K562 (cell line): Measurements from ENCODE around the gene CGNL1. TPM values are rescaled to one million over a fixed set of nuclear protein-coding genes. Genes with fewer than 3 reads are reported as not detected.

Experiments used
- ATAC-seq: fragments of 200-7000 bp; cut with Tn5 transposase; 3 replicates; pipeline ENCODE4 v1.9.1; 2020; ENCODE audit warnings: moderate library complexity
- BruUV-seq: library from RNA; stranded (reverse); fragments of 400-500 nt; replicated peaks from 2 replicates; lab custom pipeline; 2021; lab: Mats Ljungman, UMichigan
- CTCF ChIA-PET: fragments of 300-600 bp; formaldehyde crosslinking; extraction: SDS; loops from one replicate; lab custom pipeline; 2021; ENCODE audit warnings: low intra/inter-chr PET ratio; lab: Yijun Ruan, JAX
- POLR2A ChIA-PET: fragments of 300-600, 350-650 bp; sonication (Branson Sonifier 250); formaldehyde crosslinking; extraction: SDS; loops from one replicate; lab custom pipeline; 2021; ENCODE audit warnings: antibody characterized with exemption, inconsistent platforms; lab: Yijun Ruan, JAX
- DNase-seq, 4 experiments: peaks; one replicate each; pipeline versions ENCODE4 v3.0.0 to v3.0.0-alpha.2; 2011 to 2018; ENCODE audit warnings: low spot score in 3 of 4, mixed read lengths in 3 of 4; ENCODE audit errors: extremely low read depth in 1 of 4
- FAIRE-seq: peaks from 2 replicates; lab custom pipeline; 2011; peaks lifted over from hg19 to GRCh38; lab: Jason Lieb, UNC
- H2AFZ ChIP-seq: 2 replicates; pipeline ENCODE4 v1.6.0; 2011; ENCODE audit warnings: low read depth, low read length, control low read depth, inconsistent platforms
- H3K27ac ChIP-seq: fragments of 200-600 bp; 3 replicates; pipeline ENCODE4 v1.8.0; 2011; ENCODE audit warnings: low read depth, mild to moderate bottlenecking, control low read depth, inconsistent platforms, low read length, moderate library complexity, mixed read lengths; ENCODE audit errors: extremely low read depth
- H3K27me3 ChIP-seq, 2 experiments: fragments of 300-600 bp in 1 of 2; 2 replicates in 1 of 2; 3 replicates in 1 of 2; pipeline versions ENCODE4 v1.6.0 to v1.8.0; 2011; ENCODE audit warnings: inconsistent platforms in 2 of 2, low read length in 2 of 2, mild to moderate bottlenecking in 1 of 2, mixed read lengths in 1 of 2, moderate library complexity in 1 of 2; ENCODE audit not compliant: control insufficient read depth in 2 of 2, insufficient read depth in 2 of 2
- H3K36me3 ChIP-seq: fragments of 300-600 bp; 3 replicates; pipeline ENCODE4 v1.8.0; 2011; ENCODE audit warnings: mild to moderate bottlenecking, low read length, inconsistent platforms; ENCODE audit not compliant: control insufficient read depth, insufficient read depth
- H3K4me1 ChIP-seq, 2 experiments: fragments of 200-600 bp in 1 of 2; replicated peaks in 1 of 2; 2 replicates in 1 of 2; 3 replicates in 1 of 2; pipeline versions ENCODE4 v1.5.1 to v1.8.0; 2011; ENCODE audit warnings: inconsistent platforms in 2 of 2, low read length in 2 of 2, mild to moderate bottlenecking in 1 of 2, mixed read lengths in 1 of 2, moderate library complexity in 1 of 2; ENCODE audit not compliant: control insufficient read depth in 2 of 2, insufficient read depth in 2 of 2
- H3K4me2 ChIP-seq: 2 replicates; pipeline ENCODE4 v1.6.1; 2011; ENCODE audit warnings: low read length, control low read depth, inconsistent platforms, mixed read lengths; ENCODE audit not compliant: insufficient read depth
- H3K4me3 ChIP-seq: fragments of 200-600 bp; sonication (generic), shearing (Covaris generic); 2 replicates; pipeline ENCODE4 v1.5.1; 2016; ENCODE audit warnings: control low read depth, inconsistent platforms
- H3K79me2 ChIP-seq: fragments of 200-600 bp; 3 replicates; pipeline ENCODE4 v1.8.0; 2011; ENCODE audit warnings: low read length, inconsistent platforms; ENCODE audit not compliant: control insufficient read depth, insufficient read depth
- H3K9ac ChIP-seq, 2 experiments: 2 replicates each; pipeline versions ENCODE4 v1.6.0 to v1.6.1; 2011; ENCODE audit warnings: low read depth in 2 of 2, low read length in 2 of 2, control low read depth in 1 of 2, inconsistent platforms in 1 of 2, mild to moderate bottlenecking in 1 of 2, mixed read lengths in 1 of 2; ENCODE audit not compliant: insufficient read depth in 1 of 2
- H3K9me1 ChIP-seq: one replicate; pipeline ENCODE4 v1.6.0; 2011; ENCODE audit warnings: inconsistent platforms, mild to moderate bottlenecking, low read length, moderate library complexity; ENCODE audit not compliant: control insufficient read depth, insufficient read depth
- H3K9me3 ChIP-seq: replicated peaks from 2 replicates; pipeline ENCODE4 v1.5.1; 2011; ENCODE audit warnings: low read depth, low read length, inconsistent platforms; ENCODE audit not compliant: control insufficient read depth, insufficient read depth
- H4K20me1 ChIP-seq: replicated peaks from 2 replicates; pipeline ENCODE4 v1.6.1; 2011; ENCODE audit warnings: low read length, inconsistent platforms, mixed read lengths; ENCODE audit not compliant: control insufficient read depth, insufficient read depth
- ESRRA ChIP-seq: fragments of 450-650 bp; IDR thresholded peaks from 2 replicates; pipeline ENCODE4 v1.6.1; 2014; ENCODE audit warnings: low read depth, mild to moderate bottlenecking, moderate library complexity, borderline replicate concordance
- HES1 ChIP-seq: fragments of 450-650 bp; IDR thresholded peaks from 2 replicates; pipeline ENCODE4 v1.6.1; 2016; ENCODE audit warnings: low read depth, mild to moderate bottlenecking, moderate library complexity
- MAFK ChIP-seq: IDR thresholded peaks from 2 replicates; pipeline ENCODE4 v1.6.1; 2011; ENCODE audit warnings: low read length, improper control_type of control experiment
- NR2F6 ChIP-seq: fragments of 450-650 bp; formaldehyde crosslinking; IDR thresholded peaks from 2 replicates; pipeline ENCODE4 v1.4.0; 2020; ENCODE audit warnings: mild to moderate bottlenecking
- WGBS: fragments of 100-300 bp; shearing (Covaris generic); methylation state at CpG from one replicate; pipeline ENCODE4 v1.1.6; 2016; ENCODE audit warnings: low coverage, mixed read lengths; ENCODE audit not compliant: insufficient coverage; ENCODE audit errors: missing lambda C conversion rate; 5-methylcytosine and 5-hydroxymethylcytosine counted together
- in situ Hi-C: fragments of 300-500 bp; cut with MboI; formaldehyde crosslinking; loops from 4 replicates; pipeline ENCODE4 v1.15.0; 2018; ENCODE audit warnings: inconsistent platforms, mixed read lengths
- intact Hi-C: fragments of 100-400 bp; cut with micrococcal nuclease; formaldehyde crosslinking; loops from 2 replicates; pipeline ENCODE4 v1.14.2; 2022
- polyA plus RNA-seq, 8 experiments: library from polyadenylated mRNA; depleted of rRNA in 4 of 8; stranded (reverse) in 5 of 8; unstranded in 3 of 8; fragments of >200 nt; fragmentation: Nextera tagmentation in 2 of 8; fragmentation: Illumina TruSeq in 1 of 8; extraction: Ambion mirVana in 2 of 8; extraction: Trizol in 1 of 8; gene quantifications; 2 replicates each; pipeline versions ENCODE4 v1.2.1 to v1.2.3, GENCODE V29; 2011 to 2014; ENCODE audit warnings: inconsistent platforms in 1 of 8, missing spikeins in 1 of 8
- total RNA-seq, 7 experiments: library from RNA; depleted of rRNA in 6 of 7; stranded (reverse); fragments of >200 nt in 6 of 7; fragmentation: Illumina TruSeq in 2 of 7; extraction: Trizol in 2 of 7; gene quantifications; 2 replicates each; pipeline versions ENCODE4 v1.2.1 to v1.2.3, GENCODE V29; 2011 to 2021; ENCODE audit warnings: low replicate concordance in 1 of 7

Gene CGNL1
- total and polyA plus RNA-seq, 9 of the 15 experiments (the other 6 are each of a cell fraction or from before 2014, with no cell fraction given) = 0.01 to 0.07 TPM; not detected in 7

- intact Hi-C loops (no loop called here), in situ Hi-C loops (no loop called here)
- no peaks in the 10 kb centered on the region for H3K9me1 ChIP-seq
- peaks cover 18 to 21% of the 10 kb centered on the region in 2 experiments for H3K27me3 ChIP-seq
- no peak overlapping the region for H2AFZ ChIP-seq
- no peak overlapping the region for H3K27ac ChIP-seq
- H3K9me3 ChIP-seq = no peaks in the 10 kb centered on the region
- TF ChIP-seq HES1 = peak; percentile 58; the same call in 1 of the 2 replicates
- TF ChIP-seq ESRRA = peak; percentile 27; the same call in 1 of the 2 replicates
- no peak for TF ChIP-seq NR2F6 (CRISPR knock-in tag)
- TF ChIP-seq, all 486 proteins: peak for 2
- FAIRE-seq = no peak
- no peak for DNase-seq
- 3% methylated on average over 2 of the region's 2 CpGs for WGBS
- H4K20me1 ChIP-seq = no peaks in the 10 kb centered on the region
- H3K9ac ChIP-seq = no peak overlapping the region
- H3K4me2 ChIP-seq = no peak overlapping the region
- no peaks in the 10 kb centered on the region for H3K4me1 ChIP-seq
- ATAC-seq = no peak
- no peaks in the 10 kb centered on the region for H3K36me3 ChIP-seq
- CTCF ChIA-PET = no interaction called here
- POLR2A ChIA-PET = no interaction called here
- no peaks in the 10 kb centered on the region for H3K79me2 ChIP-seq
- no peak overlapping the region for H3K4me3 ChIP-seq
- BruUV-seq = no TSS peak
Measured at GRCh38 chr15:57358571-57358970, 17.7 kb upstream of the CGNL1 start.

- H4K20me1 ChIP-seq = no peaks in the 10 kb centered on the region
- intact Hi-C loops (no loop called here), in situ Hi-C loops (no loop called here)
- H3K27ac ChIP-seq = no peak overlapping the region
- 50% methylated on average over 1 of the region's 1 CpG for WGBS
- H3K4me2 ChIP-seq = no peak overlapping the region
- no peak overlapping the region for H2AFZ ChIP-seq
- DNase-seq (no peak), FAIRE-seq (no peak), ATAC-seq (no peak)
- H3K27me3 ChIP-seq = peaks cover 5 to 7% of the 10 kb centered on the region in 2 experiments; a peak in 4 of 5 replicates
- no peaks in the 10 kb centered on the region for H3K9me1 ChIP-seq
- H3K36me3 ChIP-seq = no peaks in the 10 kb centered on the region
- no peaks in the 10 kb centered on the region for H3K79me2 ChIP-seq
- H3K4me3 ChIP-seq = no peak overlapping the region
- no peaks in the 10 kb centered on the region for H3K9me3 ChIP-seq
- BruUV-seq = no TSS peak
- ChIA-PET POLR2A (interaction anchor here (0.5 to 1.3 kb wide), 2 partner anchors 12 to 18 kb away, joined by 3 read pairs; partner anchors contain the start of gene CGNL1), CTCF (no interaction called here)
- no peaks in the 10 kb centered on the region for H3K4me1 ChIP-seq
- no peak for TF ChIP-seq MAFK
- H3K9ac ChIP-seq = no peak overlapping the region
Measured at GRCh38 chr15:57363661-57364060, 12.6 kb upstream of the CGNL1 start.
